NCI-H526 (cell line): ENCODE measurements around the gene VSIG8.

Source experiments
- DNase-seq, 2 experiments: peaks; one replicate each; lab custom pipeline; 2025; lab: John Stamatoyannopoulos, UW

The VSIG8 gene

DNA sequence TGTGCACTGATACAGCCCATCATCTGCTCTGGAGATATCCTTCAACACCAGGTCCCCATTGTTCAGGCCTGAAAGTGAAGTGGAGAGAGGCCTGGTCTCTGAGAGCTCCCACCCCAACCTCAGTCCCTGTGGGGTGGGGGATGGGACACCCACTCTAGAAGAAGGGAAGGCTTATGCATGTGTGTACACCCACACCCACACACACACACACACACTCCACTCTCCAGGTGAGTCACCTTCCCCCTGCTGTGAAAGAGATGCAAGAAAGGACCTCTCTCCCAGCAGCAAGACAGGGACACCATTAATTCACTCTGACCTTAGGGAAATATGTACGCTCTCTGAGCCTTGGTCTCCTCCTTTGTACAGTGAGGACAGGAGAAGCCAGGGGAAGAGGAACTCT lies 5.9 kb downstream of the VSIG8 start:
- DNase-seq: no peak

DNA sequence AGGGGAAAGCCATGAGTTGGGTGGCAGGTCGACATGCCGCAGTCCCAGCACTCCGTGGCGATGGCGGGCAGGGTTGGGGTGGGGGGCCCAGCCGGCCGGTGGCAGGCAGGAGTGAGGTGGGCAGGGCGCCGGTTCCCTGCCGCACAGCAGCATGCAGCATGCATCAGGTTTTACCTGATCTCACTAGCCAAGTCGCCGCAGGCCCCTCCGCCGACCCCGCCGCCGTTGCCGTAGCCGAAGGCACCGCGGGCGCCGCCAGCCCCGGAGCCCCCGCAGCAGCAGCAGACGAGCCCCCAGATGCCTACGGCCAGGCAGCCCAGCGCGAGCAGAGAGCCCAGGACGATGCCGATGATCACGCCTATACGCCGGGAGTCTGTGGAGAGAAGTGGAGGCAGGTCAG lies 6.7 kb downstream of the VSIG8 start:
- DNase-seq: no peak

DNA sequence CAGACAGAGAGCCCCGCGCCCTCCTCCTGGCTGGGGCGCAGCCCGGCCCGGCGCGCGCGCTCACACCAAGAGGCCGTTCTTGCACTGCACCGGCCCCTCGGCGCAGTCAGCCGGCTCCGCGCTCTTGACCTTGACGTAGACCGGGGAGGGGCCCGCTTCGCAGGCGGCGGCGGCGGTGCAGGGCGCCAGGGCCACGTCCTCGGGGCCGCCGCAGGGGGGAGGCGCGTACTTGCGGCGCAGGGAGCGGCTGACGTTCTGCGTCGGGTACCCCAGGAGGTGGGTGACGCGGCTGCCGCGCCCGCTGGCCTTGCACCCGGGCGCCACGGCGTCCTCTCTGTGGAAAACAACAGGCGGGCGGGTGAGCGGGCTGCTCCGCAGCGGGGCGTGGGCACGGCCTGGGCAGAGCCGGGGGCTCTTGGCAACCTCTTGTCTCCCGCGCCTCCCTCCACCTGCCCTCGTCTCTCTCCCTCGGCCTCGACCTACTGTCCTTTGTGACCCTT lies 7.7 kb downstream of the VSIG8 start:
- peak; percentile 56 to 94 for DNase-seq

DNA sequence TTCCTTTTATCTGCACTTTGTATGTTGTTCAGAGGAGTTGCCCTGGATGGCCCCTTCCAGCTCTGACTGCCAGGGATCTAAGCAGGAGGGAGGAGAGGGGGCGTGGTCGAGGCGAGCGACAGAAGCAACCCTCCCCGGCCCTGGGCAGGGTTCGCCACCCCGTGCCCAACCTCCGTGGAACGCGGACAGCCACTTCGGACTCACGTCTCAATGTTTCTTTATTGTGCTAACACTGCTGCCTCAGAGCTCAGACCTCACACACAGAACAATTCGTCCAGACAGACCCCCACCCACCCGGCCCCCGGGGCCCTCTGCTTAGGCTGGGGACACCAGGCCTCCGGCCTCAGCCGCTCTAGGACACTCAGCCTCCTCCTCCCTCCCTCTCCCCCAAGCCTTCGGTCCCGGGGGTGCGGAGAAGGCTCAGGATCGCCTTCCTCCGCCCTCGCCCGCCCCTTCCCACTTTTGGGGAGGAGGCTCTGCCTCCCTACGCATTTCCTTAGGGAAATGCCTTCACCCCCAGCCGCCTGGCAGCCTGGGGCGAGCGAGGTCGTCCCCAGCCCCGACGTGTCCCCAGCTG lies 8.3 kb downstream of the VSIG8 start:
- peak; percentile 56 to 92 for DNase-seq

DNA sequence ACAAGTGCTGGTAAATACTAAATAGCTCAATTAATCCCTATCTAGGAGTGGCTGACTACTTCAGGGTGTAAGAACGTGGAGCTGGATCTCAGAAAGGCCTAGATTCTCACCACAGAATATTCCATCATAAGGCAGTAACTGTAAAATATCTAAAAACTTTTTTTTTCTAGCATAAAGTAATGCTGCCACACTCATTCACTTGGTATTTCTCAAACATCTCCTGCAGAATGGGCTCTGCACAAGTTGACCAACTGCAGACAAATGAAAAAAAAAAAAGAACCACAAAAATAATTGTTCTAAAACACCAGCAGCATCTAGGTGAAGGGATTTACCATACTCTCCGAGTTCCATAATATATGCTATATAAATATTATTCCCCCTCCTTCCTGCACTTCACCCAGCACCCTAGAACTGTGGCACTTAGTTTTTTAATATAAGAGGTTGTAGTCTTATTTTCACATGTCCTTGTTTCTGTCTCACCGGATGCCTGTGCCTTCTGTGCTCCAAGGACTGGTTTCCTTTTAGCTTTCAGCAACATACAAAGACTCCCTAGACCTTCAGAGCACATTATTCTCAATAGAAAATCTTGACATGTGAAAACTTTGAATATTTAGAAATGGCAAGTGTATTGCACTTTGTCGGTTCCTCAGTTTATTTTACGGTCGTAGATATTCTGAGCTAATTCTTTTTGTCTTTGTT lies 8.9 kb downstream of the VSIG8 start:
- DNase-seq: peak in 1 of 2 experiments; percentile 38

DNA sequence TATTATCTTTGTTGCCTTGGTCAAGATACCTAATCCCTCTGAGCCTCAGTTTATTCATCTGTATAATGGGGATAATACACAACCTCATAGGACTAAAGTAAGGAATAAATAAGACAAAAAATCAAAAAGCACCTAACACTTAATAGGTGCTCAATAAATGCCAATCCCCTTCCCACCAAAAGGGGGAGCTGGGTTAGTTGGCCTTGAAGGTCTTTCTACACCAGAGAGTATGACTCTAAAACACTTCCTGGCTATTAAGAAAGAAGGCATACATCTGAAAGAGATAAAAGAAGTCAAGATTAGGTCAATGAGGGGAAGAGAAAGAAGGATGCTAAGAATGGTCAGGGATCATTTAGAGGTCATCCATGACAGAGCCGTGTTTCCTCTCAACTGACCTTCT lies 11.1 kb downstream of the VSIG8 start:
- DNase-seq: no peak

DNA sequence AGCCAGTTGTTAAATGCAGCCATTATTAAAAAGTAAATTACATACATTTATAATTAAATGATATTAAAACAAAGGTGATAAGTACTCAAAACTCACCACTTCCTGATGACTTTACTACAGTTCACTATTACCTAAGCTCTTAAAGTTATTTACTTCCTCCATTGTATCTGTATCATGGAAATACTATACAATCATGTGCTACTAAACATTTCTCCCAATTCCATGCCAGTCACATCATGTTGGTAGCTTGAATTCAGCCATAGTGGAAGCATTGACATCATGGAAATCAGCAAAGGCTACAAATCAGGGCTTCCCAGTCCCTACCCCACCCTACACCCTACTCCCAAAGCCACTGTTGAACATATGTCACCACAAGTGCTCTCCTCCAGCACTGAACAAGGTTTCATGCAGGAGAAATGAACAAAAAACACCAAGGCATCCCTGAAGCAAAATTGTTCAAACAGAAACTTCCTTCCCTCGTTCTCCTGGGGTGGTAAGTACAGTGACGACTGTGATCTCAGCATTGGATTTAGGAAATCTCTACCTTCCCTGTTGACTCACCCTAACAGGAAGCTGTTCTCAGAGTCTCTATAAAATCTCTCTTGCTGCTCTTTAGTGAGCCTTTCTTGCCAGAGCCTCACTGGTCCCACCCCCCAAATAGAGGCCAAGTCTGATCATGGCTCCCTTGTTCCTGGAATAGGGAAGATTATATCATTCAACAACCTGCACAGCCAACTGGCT lies 12.7 kb downstream of the VSIG8 start:
- DNase-seq: no peak

DNA sequence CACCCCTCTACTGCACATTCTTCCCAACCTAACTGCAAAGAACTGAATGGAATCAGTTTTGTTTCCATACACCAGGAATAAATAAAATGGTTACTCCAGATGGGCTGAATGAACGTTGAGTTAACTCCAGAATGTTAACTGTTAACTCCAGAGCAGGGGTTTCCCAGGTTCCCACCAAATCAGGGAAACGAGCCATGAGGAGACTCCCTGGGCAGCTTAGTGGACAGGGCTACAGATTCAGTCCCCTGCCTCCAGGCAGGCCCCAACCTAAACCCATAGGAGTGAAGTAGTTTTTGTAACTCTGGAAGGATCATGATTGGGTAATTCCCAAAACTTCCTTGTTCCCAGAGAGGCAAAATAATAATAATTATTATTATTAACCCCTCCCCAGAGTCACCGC lies 14.1 kb downstream of the VSIG8 start:
- no peak for DNase-seq

DNA sequence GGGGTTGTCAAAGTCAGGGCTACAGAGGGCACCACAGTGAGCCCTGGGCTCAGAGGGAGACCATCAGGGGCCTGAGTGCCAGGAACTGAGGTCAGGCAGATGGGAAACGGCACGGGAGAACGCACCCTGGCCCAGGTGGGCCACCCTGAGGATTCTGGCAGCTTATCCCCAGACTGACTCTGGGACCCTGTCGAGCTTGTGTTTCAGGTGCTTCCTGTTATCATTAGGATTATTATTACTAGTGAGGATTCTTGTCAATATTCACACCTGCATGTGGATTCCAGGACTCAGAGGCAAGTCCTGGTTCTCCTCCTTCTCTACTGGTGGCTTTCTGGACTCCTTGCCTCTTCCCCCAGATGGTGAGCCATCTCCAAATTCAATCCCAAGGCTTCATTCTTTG lies 15.2 kb downstream of the VSIG8 start:
- no peak for DNase-seq

DNA sequence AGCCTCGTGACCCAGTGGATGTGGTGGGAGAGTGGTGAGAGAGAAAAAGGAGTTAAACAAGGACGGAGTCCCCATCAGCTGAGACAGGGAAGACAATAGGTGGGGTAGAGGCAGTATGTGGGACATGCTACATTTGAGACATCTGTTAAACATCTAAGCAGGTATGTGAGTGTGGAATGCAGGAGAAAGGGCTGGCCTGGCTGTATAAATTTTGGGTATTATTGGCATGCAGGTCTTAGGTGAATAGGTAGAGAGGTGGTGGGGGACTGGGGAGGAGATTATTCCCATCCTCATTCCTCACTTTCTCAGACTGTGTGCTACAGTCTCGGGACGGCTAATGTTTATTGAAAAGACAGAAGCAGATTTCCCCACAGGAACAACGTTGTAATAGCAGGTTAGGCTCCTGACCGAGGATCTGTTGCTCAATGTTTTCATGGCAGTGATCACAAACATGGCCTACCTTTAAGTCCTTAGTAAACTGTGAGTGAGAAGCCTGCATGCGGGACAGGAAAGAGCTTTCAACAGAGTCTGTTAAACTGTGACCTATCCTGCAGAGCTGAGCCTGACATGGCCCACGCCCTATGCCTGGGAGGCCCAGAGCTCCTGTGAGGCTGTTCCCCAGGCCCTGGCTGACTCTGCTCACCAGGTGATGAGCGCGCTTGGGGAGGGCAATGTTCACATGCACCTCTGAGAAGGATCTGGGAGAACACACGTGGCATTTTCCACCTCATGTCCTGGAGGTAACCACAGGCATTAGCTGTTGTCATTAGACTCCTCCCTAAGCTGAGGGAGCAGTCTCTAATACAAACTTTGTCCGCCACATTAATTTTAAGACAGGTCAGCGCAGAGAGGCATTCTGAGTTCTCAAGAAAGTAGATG lies 16.5 kb downstream of the VSIG8 start:
- no peak for DNase-seq

DNA sequence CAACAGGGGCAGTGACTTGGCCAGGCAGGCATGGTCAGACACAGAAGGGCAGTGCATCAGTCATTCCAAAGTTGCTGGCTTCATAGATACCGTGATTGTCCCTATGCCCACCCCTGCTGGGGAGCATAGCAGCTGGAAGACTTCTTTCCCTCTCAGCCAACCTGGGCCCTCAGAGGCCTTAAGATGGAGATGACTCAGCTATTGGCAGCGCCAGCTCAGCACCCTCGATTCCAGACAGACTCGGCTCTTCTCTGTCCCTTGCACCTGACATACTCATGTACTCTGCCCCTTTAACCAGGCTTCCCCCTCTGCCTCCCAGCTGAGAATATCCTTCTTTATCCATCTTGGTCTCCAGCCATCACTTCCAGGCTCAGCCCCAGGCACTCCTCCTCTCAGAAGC lies 19.0 kb downstream of the VSIG8 start:
- no peak for DNase-seq

DNA sequence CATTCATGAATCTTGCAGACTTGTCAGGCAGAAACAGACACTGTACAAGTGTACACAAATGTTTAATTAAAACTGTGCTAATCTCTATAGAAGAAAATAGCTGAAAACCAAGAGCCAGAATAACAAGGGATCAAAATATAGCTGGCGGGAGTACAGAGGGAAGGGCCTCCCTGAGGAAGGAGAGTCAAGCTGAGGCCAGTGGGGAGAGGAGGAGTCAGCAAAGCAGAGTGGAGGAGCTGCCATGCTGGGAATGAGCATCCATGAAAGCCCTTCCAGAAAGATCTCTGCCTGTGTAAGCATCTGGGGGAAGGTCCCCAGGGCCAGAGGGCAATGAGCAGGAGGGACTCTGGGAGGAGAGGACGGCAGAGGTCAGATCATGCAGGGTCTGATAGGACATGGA lies 20.7 kb downstream of the VSIG8 start:
- no peak for DNase-seq

DNA sequence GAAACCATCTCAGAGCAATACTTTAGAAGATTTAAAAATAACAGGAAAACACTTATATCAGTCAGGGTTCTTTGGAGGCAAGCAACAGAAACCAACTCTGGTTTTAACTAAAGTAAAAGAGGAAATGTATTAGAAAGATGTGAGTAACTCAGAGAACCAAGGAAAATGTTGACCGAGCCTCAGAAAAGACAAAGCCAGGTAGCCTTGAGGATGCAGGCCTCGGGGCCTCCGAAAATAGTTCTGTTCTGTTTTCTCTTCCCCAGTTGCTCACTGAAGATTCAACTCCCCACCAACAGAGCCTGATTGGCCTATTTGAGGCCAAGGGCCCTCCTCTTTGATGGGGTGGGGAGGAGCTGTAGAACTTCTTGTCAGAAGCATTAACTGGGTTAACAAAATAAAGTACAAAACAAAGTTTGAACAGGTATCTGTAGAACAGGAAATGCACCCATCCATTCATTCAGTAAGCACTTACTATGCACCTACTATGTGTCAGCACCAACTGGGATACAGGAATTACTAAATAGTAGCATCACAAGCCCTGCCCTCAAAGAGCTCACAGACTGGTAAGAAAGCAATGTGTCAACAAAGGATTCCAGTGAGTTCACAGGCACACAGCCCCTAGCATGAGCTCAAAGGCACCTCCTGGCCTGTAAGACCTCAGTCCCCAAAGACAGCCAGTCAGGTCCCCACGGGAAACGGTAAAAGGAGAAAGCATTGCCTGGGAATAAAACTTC lies 23.2 kb downstream of the VSIG8 start:
- no peak for DNase-seq

DNA sequence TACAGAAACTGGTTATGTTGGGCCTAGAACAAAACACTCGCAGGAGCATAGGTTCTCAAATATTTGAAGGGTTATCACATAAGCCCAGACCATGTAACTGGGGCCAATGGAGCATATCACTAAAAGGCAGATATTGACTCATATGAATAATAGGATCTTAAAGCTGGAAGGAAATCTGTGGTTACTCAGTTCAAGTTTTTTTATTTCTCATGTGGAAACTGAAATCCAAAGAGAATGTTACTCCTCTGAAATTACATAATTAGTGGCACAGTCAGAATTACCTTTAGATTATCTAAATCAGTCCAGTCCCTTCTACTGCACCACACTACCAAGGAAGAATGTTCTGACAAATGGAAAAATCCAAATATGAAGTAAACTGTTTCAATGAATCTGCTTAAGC lies 23.7 kb downstream of the VSIG8 start:
- DNase-seq: no peak

DNA sequence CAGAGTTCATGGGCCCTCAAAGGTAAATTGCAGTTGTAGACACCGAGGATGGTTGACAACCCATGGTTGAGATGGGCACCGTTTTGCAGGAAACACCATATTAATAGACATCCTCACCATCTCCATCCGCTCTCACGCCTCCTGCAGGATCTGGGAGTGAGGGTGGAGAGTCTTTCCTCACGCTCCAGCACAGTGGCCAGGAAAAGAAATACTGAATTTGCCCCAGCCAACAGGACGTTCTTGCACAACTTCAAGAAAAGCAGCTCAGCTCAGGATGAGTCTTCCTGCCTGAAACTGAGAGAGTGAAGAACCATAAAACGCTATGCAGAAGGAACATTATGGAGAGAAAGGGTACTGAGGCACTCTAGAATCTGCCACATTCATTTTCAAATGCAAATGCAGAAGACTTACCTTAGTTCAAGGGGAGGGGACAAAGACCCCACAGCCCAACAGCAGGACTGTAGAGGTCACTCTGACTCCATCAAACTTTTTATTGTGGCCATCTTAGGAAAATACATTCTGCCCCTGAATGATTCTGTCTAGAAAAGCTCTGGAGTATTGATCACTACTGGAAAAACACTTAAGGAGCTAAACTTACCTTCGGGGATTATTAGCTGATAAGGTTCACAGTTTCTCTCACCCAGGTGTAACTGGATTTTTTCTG lies 26.5 kb downstream of the VSIG8 start:
- no peak for DNase-seq

DNA sequence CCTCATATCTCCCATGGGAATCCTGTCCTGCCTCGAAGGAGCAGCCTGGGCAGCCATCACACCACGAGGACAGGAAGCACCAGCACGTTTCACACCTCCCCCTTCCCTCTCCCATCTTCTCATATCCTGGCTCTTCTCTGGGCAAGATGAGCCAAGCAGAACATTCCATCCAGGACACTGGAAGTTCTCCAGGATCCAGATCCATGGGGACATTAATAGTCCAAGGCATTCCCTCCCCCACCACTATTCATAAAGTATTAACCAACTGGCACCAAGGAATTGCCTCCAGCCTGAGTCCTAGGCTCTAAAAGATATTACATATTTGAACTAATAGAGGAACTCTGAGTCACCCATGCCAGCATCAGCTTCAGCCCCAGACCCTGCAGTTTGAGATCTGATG lies 27.1 kb downstream of the VSIG8 start:
- DNase-seq: no peak

DNA sequence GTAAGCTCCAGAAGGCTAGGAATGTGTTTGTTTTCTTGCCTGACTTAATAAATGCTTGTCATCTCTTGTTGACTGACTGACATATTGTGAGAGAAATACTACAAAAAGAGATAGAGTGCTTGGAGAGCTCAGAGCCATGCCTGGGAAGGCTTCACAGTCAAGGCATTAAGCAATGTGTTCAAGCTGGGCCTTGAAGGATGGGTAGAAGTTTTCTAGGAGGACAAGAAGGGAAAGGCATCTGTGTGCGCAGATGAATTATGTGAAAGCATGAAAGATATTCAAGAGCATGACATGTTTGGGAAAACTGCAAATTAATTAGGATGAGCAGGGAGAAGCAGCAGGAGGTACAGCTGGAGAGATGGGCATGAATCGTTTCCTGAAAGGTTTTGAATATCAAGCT lies 30.1 kb downstream of the VSIG8 start:
- no peak for DNase-seq

DNA sequence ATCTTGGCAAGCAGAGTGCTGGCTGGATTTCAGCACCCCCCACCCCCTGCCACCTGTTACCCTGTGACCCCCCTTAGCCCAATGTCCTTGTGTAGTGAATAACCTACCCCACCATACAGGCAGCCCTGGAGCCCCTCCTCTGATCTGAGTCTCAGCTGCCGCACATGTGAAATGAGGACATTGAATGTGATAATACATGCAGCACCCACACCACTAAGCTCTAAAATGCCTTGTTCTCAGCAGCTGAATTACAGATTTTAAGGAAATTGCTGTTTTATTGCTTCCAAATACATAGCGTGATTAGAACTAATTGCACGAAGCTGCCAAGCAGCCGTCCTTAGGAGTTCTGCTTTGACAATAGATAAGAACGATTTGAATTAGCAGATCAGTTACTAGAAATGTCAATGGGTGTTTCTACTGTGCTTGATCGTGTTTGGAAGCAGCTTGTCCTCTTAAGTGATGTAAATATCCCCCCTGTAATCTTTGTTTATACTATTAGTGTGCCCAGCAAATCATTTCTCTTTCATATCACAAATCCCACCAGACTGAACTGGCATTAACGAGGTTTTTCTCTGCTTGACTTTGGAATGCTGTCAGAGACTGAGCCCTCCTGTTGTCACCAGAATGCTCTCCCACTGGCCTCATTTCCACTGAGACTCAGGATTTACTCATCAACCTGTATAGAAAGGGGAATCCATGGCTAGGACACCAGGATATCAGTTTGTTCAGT lies 30.9 kb downstream of the VSIG8 start:
- DNase-seq: no peak

DNA sequence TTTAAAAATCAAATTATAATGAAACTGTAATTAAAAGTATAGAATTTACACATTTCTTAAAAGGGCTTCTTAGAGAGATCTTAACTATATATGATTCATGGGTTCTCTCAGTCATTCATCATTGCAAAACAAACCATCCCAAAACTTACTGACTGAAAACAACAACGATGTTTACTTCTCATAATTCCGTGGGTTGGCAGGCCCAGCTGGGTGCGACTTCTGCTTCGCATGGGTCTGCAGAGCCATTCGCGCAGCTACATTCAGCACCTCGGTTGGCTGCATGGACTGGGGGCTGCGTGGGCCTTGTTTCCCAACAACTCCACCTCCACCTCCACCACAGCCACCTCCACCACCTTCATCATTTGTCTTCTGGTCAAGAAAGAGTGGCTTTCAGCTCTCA lies 31.7 kb downstream of the VSIG8 start:
- DNase-seq: no peak

DNA sequence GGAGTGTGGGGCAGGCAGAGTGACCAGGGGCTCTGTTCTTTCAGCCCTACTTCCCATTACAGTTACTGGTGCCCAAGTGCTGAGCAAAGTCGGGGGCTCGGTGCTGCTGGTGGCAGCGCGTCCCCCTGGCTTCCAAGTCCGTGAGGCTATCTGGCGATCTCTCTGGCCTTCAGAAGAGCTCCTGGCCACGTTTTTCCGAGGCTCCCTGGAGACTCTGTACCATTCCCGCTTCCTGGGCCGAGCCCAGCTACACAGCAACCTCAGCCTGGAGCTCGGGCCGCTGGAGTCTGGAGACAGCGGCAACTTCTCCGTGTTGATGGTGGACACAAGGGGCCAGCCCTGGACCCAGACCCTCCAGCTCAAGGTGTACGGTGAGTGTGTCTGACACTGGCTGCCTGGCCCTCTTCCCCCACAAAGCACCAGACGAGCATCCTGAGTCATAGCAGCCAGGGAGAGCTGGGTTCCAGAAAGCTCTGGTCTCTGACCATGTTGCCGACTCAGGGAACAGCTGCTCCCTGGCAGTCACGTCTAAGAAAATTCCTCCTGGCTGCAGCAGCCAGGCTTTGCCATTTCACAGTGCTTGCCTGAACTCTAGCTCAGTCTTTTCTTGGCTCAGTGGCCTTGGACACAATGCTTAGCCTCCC lies 32.5 kb downstream of the VSIG8 start:
- no peak for DNase-seq
